ENCODE measurements around the gene KCNG4. TPM values are rescaled to one million over a fixed set of nuclear protein-coding genes. Genes with fewer than 3 reads are reported as not detected.

Gene KCNG4
- total and polyA plus RNA-seq, 2 donors (not counting 3 experiments of a cell fraction or from before 2014, with no cell fraction given), result not detected

DNA sequence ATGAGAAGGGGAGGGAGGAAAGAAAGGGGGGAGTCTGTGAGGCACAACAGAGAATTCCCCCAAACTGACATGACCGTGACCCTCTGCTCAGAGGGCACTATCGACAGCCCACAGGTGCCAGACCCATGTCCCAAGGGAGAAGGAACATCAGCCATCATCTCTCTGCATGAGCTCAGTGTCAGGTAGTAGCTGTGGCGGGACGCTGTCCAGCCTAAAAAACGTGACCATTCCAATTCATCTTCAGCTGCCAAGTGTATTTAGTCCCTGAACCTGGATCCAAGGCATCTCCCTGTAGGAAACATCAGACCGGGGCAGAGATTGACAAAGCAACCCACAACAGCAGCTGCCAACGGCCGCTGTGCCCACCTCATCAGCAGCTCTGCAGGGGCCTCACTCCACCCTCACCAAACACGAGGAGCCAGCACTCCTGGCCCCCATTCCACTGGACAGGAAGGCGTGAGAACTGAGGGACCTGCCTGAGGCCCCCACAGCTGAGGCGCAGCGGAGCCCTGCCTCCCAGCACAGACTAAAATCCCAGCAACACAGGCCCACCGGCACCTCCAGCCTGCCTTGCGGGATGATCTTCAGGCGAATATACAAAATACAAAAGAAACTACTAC lies 61.6 kb downstream of the KCNG4 start:
- TF ChIP-seq EZH2 (IDR thresholded peaks at IDR 0.05; ENCODE audit: borderline replicate concordance, low read depth, low read length, severe bottlenecking) (no peak), POLR2AphosphoS5 (IDR thresholded peaks at IDR 0.05; ENCODE audit: insufficient read depth, low read depth, low read length) (no peak), FOS (IDR thresholded peaks at IDR 0.05; ENCODE audit: borderline replicate concordance, insufficient read depth, low read length) (no peak)
- dilution Hi-C loops (cut with MboI; ENCODE audit: extremely low pct_ligation_motif_present, low sequenced_read_pairs), result no loop called here
- Histone ChIP-seq H3K27me3 (ENCODE audit: control insufficient read depth in 2 of 2, insufficient read depth in 2 of 2, low read length in 2 of 2) (no peaks in the 10 kb centered on the region), H3K36me3 (ENCODE audit: control insufficient read depth in 2 of 2, extremely low read depth in 1 of 2, insufficient read depth in 2 of 2, low read length in 2 of 2) (peaks cover 6 to 40% of the 10 kb centered on the region in 2 experiments), H3K79me2 (ENCODE audit: control insufficient read depth, insufficient read depth, low read length) (no peaks in the 10 kb centered on the region), H3K9me3 (replicated peaks; ENCODE audit: control insufficient read depth, insufficient read depth, low read length) (no peaks in the 10 kb centered on the region), H2AFZ (ENCODE audit: low read depth, low read length) (no peak overlapping the region), H3K4me2 (ENCODE audit: insufficient read depth, low read length) (no peak overlapping the region), H3K9ac (replicated peaks; ENCODE audit: extremely low read depth, insufficient read depth, low read length) (no peak overlapping the region), H4K20me1 (replicated peaks; ENCODE audit: control insufficient read depth, extremely low read depth, insufficient read depth, low read length) (no peaks in the 10 kb centered on the region), H3K4me1 (ENCODE audit: control insufficient read depth, extremely low read depth, insufficient read depth, low read length) (peaks cover 18% of the 10 kb centered on the region), H3K9me1 (replicated peaks; ENCODE audit: control insufficient read depth, extremely low read depth, insufficient read depth, low read length) (no peaks in the 10 kb centered on the region), H3K4me3 (replicated peaks in 1 of 3; ENCODE audit: insufficient read depth in 1 of 3, low read depth in 1 of 3, low read length in 3 of 3) (no peak overlapping the region), H3K27ac (ENCODE audit: insufficient read depth, low read depth, low read length) (no peak overlapping the region)
- DNase-seq (ENCODE audit: low read depth, low spot score), result no peak
- intact Hi-C loops (cut with micrococcal nuclease), result loop anchor here (5.0 kb wide), 1 partner anchor 211 kb away; the partner anchor contains the start of gene NECAB2
- no TSS peak for BruUV-seq (replicated peaks)
- ChIA-PET POLR2A (no interaction called here), CTCF (interaction anchor here (1.1 to 3.1 kb wide), 5 partner anchors 8 to 222 kb away, joined by 3 to 12 read pairs (median 6); partner anchors contain the start of gene TAF1C)
- no peak for FAIRE-seq

DNA sequence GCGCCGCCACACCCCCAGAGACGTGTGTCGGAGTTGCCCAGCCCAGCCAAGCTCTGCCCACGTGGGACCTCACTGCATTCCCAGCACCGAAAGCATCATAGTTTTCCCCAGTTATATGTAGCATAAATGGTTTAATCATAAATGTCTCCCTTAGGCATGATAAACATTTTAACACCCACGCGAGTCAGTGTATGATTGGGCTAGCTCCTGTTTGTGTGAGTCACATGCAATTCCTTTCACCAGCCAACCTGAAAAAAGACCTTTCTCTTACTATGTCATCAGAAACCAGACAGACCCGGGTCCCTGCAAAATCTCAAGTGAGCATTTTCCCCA lies 62.1 kb downstream of the KCNG4 start:
- H3K9ac ChIP-seq (replicated peaks; ENCODE audit: extremely low read depth, insufficient read depth, low read length), result no peak overlapping the region
- intact Hi-C loops (cut with micrococcal nuclease), result loop anchor here (1.0 to 5.0 kb wide), 2 partner anchors 9 to 210 kb away; partner anchors contain the start of gene NECAB2
- CTCF ChIA-PET, result interaction anchor here (1.5 to 3.1 kb wide), 4 partner anchors 9 to 93 kb away, joined by 8 to 18 read pairs (median 10); partner anchors contain the start of gene TAF1C

More for the DNA sequence above, 62.1 kb downstream of the KCNG4 start:
- FAIRE-seq (no peak), DNase-seq (ENCODE audit: low read depth, low spot score) (no peak)
- Histone ChIP-seq H3K9me3 (replicated peaks; ENCODE audit: control insufficient read depth, insufficient read depth, low read length) (no peaks in the 10 kb centered on the region), H3K27me3 (ENCODE audit: control insufficient read depth in 2 of 2, insufficient read depth in 2 of 2, low read length in 2 of 2) (no peaks in the 10 kb centered on the region), H3K36me3 (ENCODE audit: control insufficient read depth in 2 of 2, extremely low read depth in 1 of 2, insufficient read depth in 2 of 2, low read length in 2 of 2) (peaks cover 6 to 35% of the 10 kb centered on the region in 2 experiments), H3K4me1 (ENCODE audit: control insufficient read depth, extremely low read depth, insufficient read depth, low read length) (peaks cover 18% of the 10 kb centered on the region), H3K4me2 (ENCODE audit: insufficient read depth, low read length) (no peak overlapping the region), H3K9me1 (replicated peaks; ENCODE audit: control insufficient read depth, extremely low read depth, insufficient read depth, low read length) (no peaks in the 10 kb centered on the region), H3K4me3 (replicated peaks in 1 of 3; ENCODE audit: insufficient read depth in 1 of 3, low read depth in 1 of 3, low read length in 3 of 3) (no peak overlapping the region), H3K79me2 (ENCODE audit: control insufficient read depth, insufficient read depth, low read length) (no peaks in the 10 kb centered on the region), H3K27ac (ENCODE audit: insufficient read depth, low read depth, low read length) (no peak overlapping the region), H4K20me1 (replicated peaks; ENCODE audit: control insufficient read depth, extremely low read depth, insufficient read depth, low read length) (no peaks in the 10 kb centered on the region), H2AFZ (ENCODE audit: low read depth, low read length) (no peak overlapping the region)
- no TSS peak for BruUV-seq (replicated peaks)
- dilution Hi-C loops (cut with MboI; ENCODE audit: extremely low pct_ligation_motif_present, low sequenced_read_pairs), result no loop called here
- POLR2A ChIA-PET, result no interaction called here
- no peak for TF ChIP-seq MYC (IDR thresholded peaks at IDR 0.05; ENCODE audit: low read depth, low read length)
- TF ChIP-seq EZH2 (IDR thresholded peaks at IDR 0.05; ENCODE audit: borderline replicate concordance, low read depth, low read length, severe bottlenecking), result no peak
- TF ChIP-seq, protein P1, sequence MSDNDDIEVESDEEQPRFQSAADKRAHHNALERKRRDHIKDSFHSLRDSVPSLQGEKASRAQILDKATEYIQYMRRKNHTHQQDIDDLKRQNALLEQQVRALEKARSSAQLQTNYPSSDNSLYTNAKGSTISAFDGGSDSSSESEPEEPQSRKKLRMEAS (IDR thresholded peaks at IDR 0.05; ENCODE audit: insufficient read depth, insufficient read length), result no peak
- peak; percentile 28 for TF ChIP-seq FOS (IDR thresholded peaks at IDR 0.05; ENCODE audit: borderline replicate concordance, insufficient read depth, low read length)
- TF ChIP-seq, protein P2, sequence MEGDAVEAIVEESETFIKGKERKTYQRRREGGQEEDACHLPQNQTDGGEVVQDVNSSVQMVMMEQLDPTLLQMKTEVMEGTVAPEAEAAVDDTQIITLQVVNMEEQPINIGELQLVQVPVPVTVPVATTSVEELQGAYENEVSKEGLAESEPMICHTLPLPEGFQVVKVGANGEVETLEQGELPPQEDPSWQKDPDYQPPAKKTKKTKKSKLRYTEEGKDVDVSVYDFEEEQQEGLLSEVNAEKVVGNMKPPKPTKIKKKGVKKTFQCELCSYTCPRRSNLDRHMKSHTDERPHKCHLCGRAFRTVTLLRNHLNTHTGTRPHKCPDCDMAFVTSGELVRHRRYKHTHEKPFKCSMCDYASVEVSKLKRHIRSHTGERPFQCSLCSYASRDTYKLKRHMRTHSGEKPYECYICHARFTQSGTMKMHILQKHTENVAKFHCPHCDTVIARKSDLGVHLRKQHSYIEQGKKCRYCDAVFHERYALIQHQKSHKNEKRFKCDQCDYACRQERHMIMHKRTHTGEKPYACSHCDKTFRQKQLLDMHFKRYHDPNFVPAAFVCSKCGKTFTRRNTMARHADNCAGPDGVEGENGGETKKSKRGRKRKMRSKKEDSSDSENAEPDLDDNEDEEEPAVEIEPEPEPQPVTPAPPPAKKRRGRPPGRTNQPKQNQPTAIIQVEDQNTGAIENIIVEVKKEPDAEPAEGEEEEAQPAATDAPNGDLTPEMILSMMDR (IDR thresholded peaks at IDR 0.05; ENCODE audit: extremely low read depth in 1 of 2, insufficient read depth in 1 of 2, low read depth in 1 of 2, low read length in 2 of 2), result no peak
